ENCODE data around the gene GNA12.

Gene GNA12

DNA sequence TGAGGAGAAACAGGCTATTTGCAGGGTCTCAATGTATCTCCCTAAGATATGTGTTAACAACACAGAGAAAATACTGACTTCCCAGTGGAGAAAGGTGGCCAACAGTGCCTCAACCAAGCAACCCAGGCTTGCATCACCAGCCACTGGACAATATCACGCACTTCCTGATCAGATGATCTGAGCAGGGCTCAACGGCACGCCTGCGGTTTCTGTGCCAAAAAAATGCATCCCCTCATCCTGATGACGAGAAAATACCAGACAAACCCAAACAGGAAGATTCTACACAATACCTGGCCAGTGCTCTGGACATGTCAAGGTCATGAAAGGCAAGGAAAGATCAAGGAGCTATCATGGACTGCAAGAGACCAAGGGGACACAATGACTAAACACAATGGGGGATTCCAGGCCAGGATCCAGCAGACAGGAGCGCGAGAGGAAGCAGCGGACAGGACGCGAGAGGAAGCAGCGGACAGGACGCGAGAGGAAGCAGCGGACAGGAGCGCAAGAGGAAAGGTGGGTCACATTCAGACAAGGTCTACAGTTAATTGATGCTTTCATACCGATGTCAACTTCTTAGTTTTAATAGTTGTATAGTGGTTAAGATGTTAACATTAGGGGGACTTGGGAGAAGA lies 51.1 kb downstream of the GNA12 start:
- Histone ChIP-seq H3K9me3 (replicated peaks in 1 of 2; ENCODE audit: control insufficient read depth in 2 of 2, insufficient read depth in 1 of 2, low read depth in 1 of 2, low read length in 2 of 2) (peaks cover 0 to 2% of the 10 kb centered on the region in 2 donors), H3K36me3 (replicated peaks in 1 of 2; ENCODE audit: control insufficient read depth in 2 of 2, insufficient read depth in 2 of 2, low read length in 2 of 2) (peaks cover 18 to 68% of the 10 kb centered on the region in 2 donors), H3K4me2 (ENCODE audit: insufficient read depth, low read length, poor library complexity, severe bottlenecking) (no peak overlapping the region), H4K8ac (ENCODE audit: low read depth, low read length) (no peak overlapping the region), H2BK5ac (ENCODE audit: low read length) (no peak overlapping the region), H3K27ac (replicated peaks; ENCODE audit: low read length) (no peak overlapping the region), H3K14ac (ENCODE audit: low read length) (no peak overlapping the region), H3K18ac (ENCODE audit: low read length) (no peak overlapping the region), H3K27me3 (ENCODE audit: control insufficient read depth in 3 of 3, insufficient read depth in 3 of 3, low read depth in 1 of 3, low read length in 3 of 3) (no peaks in the 10 kb centered on the region), H2BK120ac (ENCODE audit: low read depth, low read length) (no peak overlapping the region), H2AFZ (ENCODE audit: low read length) (no peak overlapping the region), H2BK12ac (ENCODE audit: low read length) (no peak overlapping the region), H3K4me1 (ENCODE audit: control insufficient read depth in 2 of 2, insufficient read depth in 1 of 2, low read depth in 1 of 2, low read length in 2 of 2) (no peaks in the 10 kb centered on the region), H3K9ac (ENCODE audit: low read depth, low read length, poor library complexity) (no peak overlapping the region), H3K79me1 (ENCODE audit: low read depth, low read length) (peaks cover 8% of the 10 kb centered on the region), H3K23ac (ENCODE audit: low read depth, low read length, poor library complexity) (no peak overlapping the region), H3K4ac (ENCODE audit: low read length) (no peak overlapping the region), H3K4me3 (ENCODE audit: low read length in 2 of 2) (no peak overlapping the region), H2AK5ac (ENCODE audit: low read depth, low read length) (no peak overlapping the region), H2BK15ac (ENCODE audit: low read length) (no peak overlapping the region), H4K91ac (ENCODE audit: low read depth, low read length, poor library complexity) (no peak overlapping the region)
- no peak for DNase-seq (ENCODE audit: low spot score)
- no CpG with 5 or more reads among the region's 16 CpGs for WGBS, 2 donors (ENCODE audit: extremely low coverage in 2 of 2, insufficient read length in 2 of 2, insufficient replicate concordance in 1 of 2)

DNA sequence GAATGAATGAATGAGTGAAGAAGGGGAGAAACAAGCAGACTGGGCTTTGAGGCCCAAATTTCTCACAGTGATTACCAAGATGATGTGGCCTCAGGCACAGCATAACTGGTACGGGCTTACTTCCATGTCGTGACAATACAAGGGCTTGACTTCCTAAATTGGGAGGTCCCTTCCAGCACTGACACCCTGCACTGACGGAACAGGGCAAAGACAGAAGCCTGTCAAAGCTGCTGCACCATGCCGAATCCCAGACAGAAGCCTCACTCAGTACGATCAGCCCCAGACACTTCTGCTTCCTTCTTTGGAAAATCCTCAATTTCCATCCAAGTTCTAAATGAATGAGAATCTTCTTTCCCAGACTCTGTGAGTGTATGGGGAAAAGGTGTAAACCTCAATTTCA lies 51.9 kb downstream of the GNA12 start:
- no peak for DNase-seq (ENCODE audit: low spot score)
- Histone ChIP-seq H3K36me3 (replicated peaks in 1 of 2; ENCODE audit: control insufficient read depth in 2 of 2, insufficient read depth in 2 of 2, low read length in 2 of 2) (peaks cover 18 to 74% of the 10 kb centered on the region in 2 donors), H3K27me3 (ENCODE audit: control insufficient read depth in 3 of 3, insufficient read depth in 3 of 3, low read depth in 1 of 3, low read length in 3 of 3) (no peaks in the 10 kb centered on the region)

GRCh38 chr7:2791390-2791789 lies 52.7 kb downstream of the GNA12 start:
- Histone ChIP-seq H3K27ac (replicated peaks; ENCODE audit: low read length) (no peak overlapping the region), H3K36me3 (replicated peaks in 1 of 2; ENCODE audit: control insufficient read depth in 2 of 2, insufficient read depth in 2 of 2, low read length in 2 of 2) (peaks cover 22 to 82% of the 10 kb centered on the region in 2 donors), H3K23ac (ENCODE audit: low read depth, low read length, poor library complexity) (no peak overlapping the region)

More for the DNA sequence above, 51.9 kb downstream of the GNA12 start:
- Histone ChIP-seq H2BK120ac (ENCODE audit: low read depth, low read length) (no peak overlapping the region), H3K23ac (ENCODE audit: low read depth, low read length, poor library complexity) (no peak overlapping the region), H3K27ac (replicated peaks; ENCODE audit: low read length) (no peak overlapping the region), H3K4me2 (ENCODE audit: insufficient read depth, low read length, poor library complexity, severe bottlenecking) (no peak overlapping the region), H3K9ac (ENCODE audit: low read depth, low read length, poor library complexity) (no peak overlapping the region), H3K79me1 (ENCODE audit: low read depth, low read length) (peaks cover 8% of the 10 kb centered on the region), H3K4me1 (ENCODE audit: control insufficient read depth in 2 of 2, insufficient read depth in 1 of 2, low read depth in 1 of 2, low read length in 2 of 2) (no peaks in the 10 kb centered on the region), H2BK5ac (ENCODE audit: low read length) (no peak overlapping the region), H2BK12ac (ENCODE audit: low read length) (no peak overlapping the region), H2AK5ac (ENCODE audit: low read depth, low read length) (no peak overlapping the region), H3K14ac (ENCODE audit: low read length) (no peak overlapping the region), H2AFZ (ENCODE audit: low read length) (no peak overlapping the region), H3K9me3 (replicated peaks in 1 of 2; ENCODE audit: control insufficient read depth in 2 of 2, insufficient read depth in 1 of 2, low read depth in 1 of 2, low read length in 2 of 2) (peaks cover 0 to 2% of the 10 kb centered on the region in 2 donors), H4K91ac (ENCODE audit: low read depth, low read length, poor library complexity) (no peak overlapping the region), H3K18ac (ENCODE audit: low read length) (no peak overlapping the region), H3K4ac (ENCODE audit: low read length) (no peak overlapping the region), H3K4me3 (ENCODE audit: low read length in 2 of 2) (no peak overlapping the region), H2BK15ac (ENCODE audit: low read length) (no peak overlapping the region), H4K8ac (ENCODE audit: low read depth, low read length) (no peak overlapping the region)
- WGBS, 2 donors (ENCODE audit: extremely low coverage in 2 of 2, insufficient read length in 2 of 2, insufficient replicate concordance in 1 of 2): no CpG with 5 or more reads among the region's 5 CpGs

DNA sequence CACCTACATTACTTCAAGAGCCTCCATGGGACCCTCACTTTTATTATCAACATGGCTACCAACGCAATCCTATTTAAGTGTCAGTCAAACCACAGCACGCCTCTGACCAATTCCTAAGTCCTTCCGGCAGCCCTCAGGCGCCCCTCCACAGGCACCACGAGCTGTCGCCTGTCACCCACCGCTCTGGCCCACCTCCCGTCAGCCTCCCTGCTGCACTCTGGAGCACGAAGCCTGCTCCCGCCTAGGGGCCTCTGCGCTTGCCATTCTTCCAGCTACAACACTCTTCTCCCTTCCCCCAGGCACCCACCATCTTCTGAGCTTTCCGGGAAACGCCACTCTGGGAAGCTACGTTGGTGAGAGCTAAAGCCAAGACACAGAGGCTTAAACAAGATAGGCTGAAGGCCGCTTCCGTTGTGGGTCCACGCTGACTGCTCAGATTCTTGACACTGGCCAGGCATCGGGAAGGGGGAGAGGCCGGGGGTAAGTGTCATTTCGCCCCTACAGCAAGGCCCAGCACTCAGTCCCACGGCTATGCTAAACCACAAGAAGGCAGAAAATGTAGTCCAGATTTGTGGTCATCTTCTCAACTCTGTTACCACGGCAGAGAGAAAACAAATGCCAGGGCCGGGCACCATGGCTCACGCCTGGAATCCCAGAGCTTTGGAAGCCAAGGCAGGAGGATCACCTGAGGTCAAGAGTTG lies 56.7 kb downstream of the GNA12 start:
- H3K4me1 ChIP-seq (ENCODE audit: control insufficient read depth in 2 of 2, insufficient read depth in 1 of 2, low read depth in 1 of 2, low read length in 2 of 2): no peaks in the 10 kb centered on the region
- WGBS, 2 donors (ENCODE audit: extremely low coverage in 2 of 2, insufficient read length in 2 of 2, insufficient replicate concordance in 1 of 2): no CpG with 5 or more reads among the region's 24 CpGs
- no peak overlapping the region for H3K4me3 ChIP-seq (ENCODE audit: low read length in 2 of 2)
- no peak overlapping the region for H3K14ac ChIP-seq (ENCODE audit: low read length)
- no peak overlapping the region for H2BK5ac ChIP-seq (ENCODE audit: low read length)
- H2AFZ ChIP-seq (ENCODE audit: low read length): no peak overlapping the region
- no peak overlapping the region for H3K9ac ChIP-seq (ENCODE audit: low read depth, low read length, poor library complexity)
- no peaks in the 10 kb centered on the region for H3K27me3 ChIP-seq (ENCODE audit: control insufficient read depth in 3 of 3, insufficient read depth in 3 of 3, low read depth in 1 of 3, low read length in 3 of 3)
- H3K27ac ChIP-seq (replicated peaks; ENCODE audit: low read length): no peak overlapping the region
- no peak overlapping the region for H2AK5ac ChIP-seq (ENCODE audit: low read depth, low read length)
- H3K18ac ChIP-seq (ENCODE audit: low read length): no peak overlapping the region
- H4K91ac ChIP-seq (ENCODE audit: low read depth, low read length, poor library complexity): no peak overlapping the region
- H3K4ac ChIP-seq (ENCODE audit: low read length): no peak overlapping the region
- no peak overlapping the region for H2BK120ac ChIP-seq (ENCODE audit: low read depth, low read length)
- no peak for DNase-seq (ENCODE audit: low spot score)
- peaks cover 6% of the 10 kb centered on the region for H3K79me1 ChIP-seq (ENCODE audit: low read depth, low read length)
- no peak overlapping the region for H3K4me2 ChIP-seq (ENCODE audit: insufficient read depth, low read length, poor library complexity, severe bottlenecking)
- H3K36me3 ChIP-seq (replicated peaks in 1 of 2; ENCODE audit: control insufficient read depth in 2 of 2, insufficient read depth in 2 of 2, low read length in 2 of 2): peaks cover 22 to 66% of the 10 kb centered on the region in 2 donors
- no peak overlapping the region for H4K8ac ChIP-seq (ENCODE audit: low read depth, low read length)
- peaks cover 4 to 15% of the 10 kb centered on the region in 2 donors for H3K9me3 ChIP-seq (replicated peaks in 1 of 2; ENCODE audit: control insufficient read depth in 2 of 2, insufficient read depth in 1 of 2, low read depth in 1 of 2, low read length in 2 of 2)
- no peak overlapping the region for H2BK15ac ChIP-seq (ENCODE audit: low read length)
- H3K23ac ChIP-seq (ENCODE audit: low read depth, low read length, poor library complexity): no peak overlapping the region
- no peak overlapping the region for H2BK12ac ChIP-seq (ENCODE audit: low read length)

More at GRCh38 chr7:2791390-2791789, 52.7 kb downstream of the GNA12 start:
- Histone ChIP-seq H2AK5ac (ENCODE audit: low read depth, low read length) (no peak overlapping the region), H3K18ac (ENCODE audit: low read length) (no peak overlapping the region), H3K27me3 (ENCODE audit: control insufficient read depth in 3 of 3, insufficient read depth in 3 of 3, low read depth in 1 of 3, low read length in 3 of 3) (no peaks in the 10 kb centered on the region), H3K4me1 (ENCODE audit: control insufficient read depth in 2 of 2, insufficient read depth in 1 of 2, low read depth in 1 of 2, low read length in 2 of 2) (no peaks in the 10 kb centered on the region), H4K8ac (ENCODE audit: low read depth, low read length) (no peak overlapping the region), H4K91ac (ENCODE audit: low read depth, low read length, poor library complexity) (no peak overlapping the region), H2BK120ac (ENCODE audit: low read depth, low read length) (no peak overlapping the region), H3K9ac (ENCODE audit: low read depth, low read length, poor library complexity) (no peak overlapping the region), H2BK12ac (ENCODE audit: low read length) (no peak overlapping the region), H3K14ac (ENCODE audit: low read length) (no peak overlapping the region), H3K4ac (ENCODE audit: low read length) (no peak overlapping the region), H2AFZ (ENCODE audit: low read length) (no peak overlapping the region), H3K9me3 (replicated peaks in 1 of 2; ENCODE audit: control insufficient read depth in 2 of 2, insufficient read depth in 1 of 2, low read depth in 1 of 2, low read length in 2 of 2) (peaks cover 2 to 4% of the 10 kb centered on the region in 2 donors), H3K4me3 (ENCODE audit: low read length in 2 of 2) (no peak overlapping the region), H3K4me2 (ENCODE audit: insufficient read depth, low read length, poor library complexity, severe bottlenecking) (no peak overlapping the region), H3K79me1 (ENCODE audit: low read depth, low read length) (peaks cover 6% of the 10 kb centered on the region), H2BK5ac (ENCODE audit: low read length) (no peak overlapping the region), H2BK15ac (ENCODE audit: low read length) (no peak overlapping the region)
- DNase-seq (ENCODE audit: low spot score): no peak
- no CpG with 5 or more reads among the region's 5 CpGs for WGBS, 2 donors (ENCODE audit: extremely low coverage in 2 of 2, insufficient read length in 2 of 2, insufficient replicate concordance in 1 of 2)

Data from neuronal stem cell (in vitro differentiated cells).